ENCODE results near the gene RAPSN.

The RAPSN gene

DNA sequence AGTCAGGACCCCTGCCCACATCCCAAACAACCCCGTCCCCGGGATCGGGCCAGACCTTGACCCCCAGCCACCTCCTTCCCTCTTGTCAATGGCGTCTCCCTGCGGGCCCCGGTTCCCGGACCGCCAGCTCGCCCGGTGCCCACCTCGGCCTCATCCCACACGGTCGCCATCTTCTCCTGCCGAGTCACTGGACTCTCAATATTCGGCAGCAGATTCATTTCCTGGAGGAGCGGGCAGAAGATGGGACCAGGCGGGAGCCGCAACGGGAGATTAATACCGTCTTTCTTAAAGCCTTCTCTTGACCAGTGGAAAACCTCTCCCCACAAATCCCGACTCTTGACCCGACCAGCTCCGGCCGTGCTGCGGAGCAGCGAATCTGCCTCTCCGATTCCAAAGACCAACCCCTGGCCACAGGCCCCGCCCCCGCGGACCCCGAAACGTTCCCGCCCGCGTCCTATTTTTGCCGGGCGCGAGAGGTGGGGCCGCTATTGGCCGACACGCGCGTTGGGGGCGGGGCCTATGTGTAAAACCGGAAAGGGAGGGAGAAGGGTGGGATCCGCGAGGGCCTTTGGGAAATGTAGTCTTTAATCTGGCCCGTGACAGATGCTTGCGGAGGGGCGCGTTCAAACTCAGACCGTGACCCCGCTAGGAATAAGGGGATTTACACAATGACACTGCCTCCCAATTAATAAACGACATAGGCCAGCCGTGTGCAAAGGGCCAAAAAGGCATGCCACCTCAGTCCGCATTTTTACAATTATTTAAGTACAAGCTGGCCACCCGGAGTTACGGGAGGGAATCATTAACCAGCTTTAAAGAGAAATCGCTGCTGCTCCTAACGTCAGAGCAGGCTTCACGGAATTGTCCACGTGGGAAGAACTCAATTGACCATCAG is 22.6 kb downstream of the RAPSN start, which contains the start of gene PSMC3:
PSMC3 (minus strand) TSS at position 378 of the 895 bp plus-strand sequence; CDS start at position 218, 160 bp downstream.
- no peak for TF ChIP-seq CTCF (IDR thresholded peaks at IDR 0.05; ENCODE audit: borderline replicate concordance, insufficient read depth, low read depth, low read length)
- peak within 1 kb of the TSS; percentile 61 for H3K4me3 ChIP-seq (ENCODE audit: low read depth, low read length)

DNA sequence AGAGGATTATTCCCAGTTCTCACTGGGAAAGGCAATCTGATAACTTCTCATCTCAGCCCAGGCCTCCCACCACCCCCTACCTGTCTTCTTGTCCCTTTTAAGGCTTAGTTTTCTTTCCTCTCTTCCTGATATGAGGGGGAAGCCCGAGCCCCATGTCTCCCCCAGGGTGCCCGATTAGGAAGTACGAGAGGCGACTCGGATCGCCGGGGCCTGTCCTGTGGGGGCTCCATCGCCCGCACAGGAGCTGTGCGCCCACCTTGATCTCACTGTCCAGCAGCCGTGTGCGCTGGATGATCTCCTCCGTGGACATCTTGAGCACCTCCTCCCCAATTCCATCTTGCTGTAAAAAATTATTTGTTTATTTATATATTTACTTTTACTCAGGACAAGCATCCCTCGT is 23.3 kb downstream of the RAPSN start:
- H3K4me3 ChIP-seq (ENCODE audit: low read depth, low read length): peak overlapping the region; percentile 61
- TF ChIP-seq CTCF (IDR thresholded peaks at IDR 0.05; ENCODE audit: borderline replicate concordance, insufficient read depth, low read depth, low read length): no peak

GRCh38 chr11:47418454-47419259 is 30.3 kb downstream of the RAPSN start:
- H3K4me3 ChIP-seq (ENCODE audit: low read depth, low read length): no peak overlapping the region
- no peak for TF ChIP-seq CTCF (IDR thresholded peaks at IDR 0.05; ENCODE audit: borderline replicate concordance, insufficient read depth, low read depth, low read length)

DNA sequence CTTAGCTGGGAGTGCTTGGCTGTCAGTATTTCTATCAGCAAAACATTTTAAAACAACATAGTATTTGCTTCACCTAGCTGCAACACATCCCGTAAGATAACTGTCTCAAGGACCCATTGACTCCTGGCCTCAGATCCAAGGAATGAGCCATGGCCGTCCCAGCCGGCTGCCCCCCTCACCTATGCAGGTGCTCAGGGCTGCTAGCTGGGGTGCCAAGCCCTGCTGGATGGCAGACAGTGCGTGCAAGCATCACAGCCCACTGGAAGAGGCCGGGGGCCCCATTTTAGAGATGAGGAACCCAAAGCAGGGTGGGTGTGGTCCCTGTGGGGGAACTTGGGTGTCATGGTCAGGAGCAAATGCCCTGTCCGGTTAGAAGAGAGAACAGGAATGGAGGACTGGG is 31.2 kb downstream of the RAPSN start:
- H3K4me3 ChIP-seq (ENCODE audit: low read depth, low read length): no peak overlapping the region
- no peak for TF ChIP-seq CTCF (IDR thresholded peaks at IDR 0.05; ENCODE audit: borderline replicate concordance, insufficient read depth, low read depth, low read length)

- no peak for TF ChIP-seq CTCF (IDR thresholded peaks at IDR 0.05; ENCODE audit: borderline replicate concordance, insufficient read depth, low read depth, low read length)
- no peak overlapping the region for H3K4me3 ChIP-seq (ENCODE audit: low read depth, low read length)
Measured at GRCh38 chr11:47415949-47416472, 32.9 kb downstream of the RAPSN start.

DNA sequence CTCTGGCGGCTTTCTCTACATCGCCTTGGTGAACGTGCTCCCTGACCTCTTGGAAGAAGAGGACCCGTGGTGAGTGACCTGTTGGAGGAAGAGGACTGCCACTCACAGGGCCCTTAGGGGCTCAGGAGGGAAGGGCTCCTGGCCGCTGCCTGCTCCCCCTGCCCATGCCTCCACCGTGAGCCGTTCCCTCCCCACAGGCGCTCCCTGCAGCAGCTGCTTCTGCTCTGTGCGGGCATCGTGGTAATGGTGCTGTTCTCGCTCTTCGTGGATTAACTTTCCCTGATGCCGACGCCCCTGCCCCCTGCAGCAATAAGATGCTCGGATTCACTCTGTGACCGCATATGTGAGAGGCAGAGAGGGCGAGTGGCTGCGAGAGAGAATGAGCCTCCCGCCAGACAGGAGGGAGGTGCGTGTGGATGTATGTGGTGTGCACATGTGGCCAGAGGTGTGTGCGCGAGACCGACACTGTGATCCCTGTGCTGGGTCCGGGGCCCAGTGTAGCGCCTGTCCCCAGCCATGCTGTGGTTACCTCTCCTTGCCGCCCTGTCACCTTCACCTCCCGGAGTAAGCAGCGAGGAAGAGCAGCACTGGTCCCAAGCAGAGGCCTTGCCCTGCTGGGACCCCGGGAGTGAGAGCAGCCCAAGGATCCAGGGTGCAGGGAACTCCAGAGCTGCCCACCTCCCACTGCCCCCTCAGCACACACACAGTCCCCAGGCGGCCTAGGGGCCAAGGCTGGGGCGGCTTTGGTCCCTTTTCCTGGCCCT is 33.7 kb downstream of the RAPSN start:
- H3K4me3 ChIP-seq (ENCODE audit: low read depth, low read length): no peak overlapping the region
- TF ChIP-seq CTCF (IDR thresholded peaks at IDR 0.05; ENCODE audit: borderline replicate concordance, insufficient read depth, low read depth, low read length): no peak

Data from GM12875 (cell line).